Spleen (tissue), 7 donors: ENCODE results near the gene C1orf226.

Experiments
- POLR2A ChIP-seq, 3 donors: fragments of 450-650 bp; IDR thresholded peaks; one replicate each; pipeline ENCODE4 v1.5.1; 2017; ENCODE audit warnings: antibody characterized with exemption in 3 of 3, mild to moderate bottlenecking in 1 of 3
- TF ChIP-seq, protein P1 (sequence below), 11 experiments: fragments of 200-600 bp in 7 of 11; fragments of 450-650 bp in 4 of 11; sonication (generic) in 4 of 11; IDR thresholded peaks in 8 of 11; conservative IDR thresholded peaks in 3 of 11; 1 replicate in 7 of 11; 2 replicates in 4 of 11; pipeline versions ENCODE4 v1.4.0 to v1.8.0; 2016 to 2021; ENCODE audit warnings: antibody characterized with exemption in 11 of 11, inconsistent platforms in 4 of 11, mild to moderate bottlenecking in 1 of 11
- donor health status: DM: no; HTN: no; CAD: no; lungs with moderate emphysema.
- donor health status: DM: no; HTN: no; CAD: no.
- donor health status: DM: no; HTN: no; CAD: no.

DNA sequence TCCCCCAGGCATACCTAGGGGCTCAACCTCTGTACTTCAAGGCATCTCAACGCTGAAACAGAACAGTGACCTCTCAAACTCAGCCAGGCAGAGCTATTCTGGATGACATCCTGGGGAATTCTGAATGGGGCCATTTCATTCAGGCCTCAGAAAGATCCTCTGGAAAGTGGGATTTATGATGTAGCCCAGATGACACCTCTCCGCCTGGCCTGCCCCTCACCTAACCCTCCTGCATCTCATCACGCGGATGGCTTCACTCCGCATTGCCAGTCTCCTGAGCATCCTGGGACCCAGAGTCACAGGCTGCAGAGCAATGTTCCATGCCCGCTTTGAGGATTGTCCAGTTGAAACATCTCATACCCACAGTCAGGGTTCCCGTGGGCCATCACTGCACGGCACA lies 6.1 kb upstream of the C1orf226 start:
- TF ChIP-seq POLR2A (IDR thresholded peaks at IDR 0.05) = no peak
- TF ChIP-seq, protein P1, sequence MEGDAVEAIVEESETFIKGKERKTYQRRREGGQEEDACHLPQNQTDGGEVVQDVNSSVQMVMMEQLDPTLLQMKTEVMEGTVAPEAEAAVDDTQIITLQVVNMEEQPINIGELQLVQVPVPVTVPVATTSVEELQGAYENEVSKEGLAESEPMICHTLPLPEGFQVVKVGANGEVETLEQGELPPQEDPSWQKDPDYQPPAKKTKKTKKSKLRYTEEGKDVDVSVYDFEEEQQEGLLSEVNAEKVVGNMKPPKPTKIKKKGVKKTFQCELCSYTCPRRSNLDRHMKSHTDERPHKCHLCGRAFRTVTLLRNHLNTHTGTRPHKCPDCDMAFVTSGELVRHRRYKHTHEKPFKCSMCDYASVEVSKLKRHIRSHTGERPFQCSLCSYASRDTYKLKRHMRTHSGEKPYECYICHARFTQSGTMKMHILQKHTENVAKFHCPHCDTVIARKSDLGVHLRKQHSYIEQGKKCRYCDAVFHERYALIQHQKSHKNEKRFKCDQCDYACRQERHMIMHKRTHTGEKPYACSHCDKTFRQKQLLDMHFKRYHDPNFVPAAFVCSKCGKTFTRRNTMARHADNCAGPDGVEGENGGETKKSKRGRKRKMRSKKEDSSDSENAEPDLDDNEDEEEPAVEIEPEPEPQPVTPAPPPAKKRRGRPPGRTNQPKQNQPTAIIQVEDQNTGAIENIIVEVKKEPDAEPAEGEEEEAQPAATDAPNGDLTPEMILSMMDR (IDR thresholded peaks at IDR 0.05 in 8 of 11, conservative IDR thresholded peaks at IDR 0.05 in 3 of 11) = no peak
